HG03045 (cell line): ENCODE measurements around the gene DGCR6.
"Not testable (repeated sequence)": the region's sequence is repeated elsewhere in the genome, so short reads cannot be mapped to it uniquely, and the experiment has no call there.

Source experiments
- ATAC-seq: cut with Tn5 transposase; IDR thresholded peaks from one replicate; pipeline ENCODE4 v1.9.1; 2021; ENCODE audit warnings: mild to moderate bottlenecking, moderate library complexity; ENCODE audit not compliant: unreplicated experiment

The DGCR6 gene

DNA sequence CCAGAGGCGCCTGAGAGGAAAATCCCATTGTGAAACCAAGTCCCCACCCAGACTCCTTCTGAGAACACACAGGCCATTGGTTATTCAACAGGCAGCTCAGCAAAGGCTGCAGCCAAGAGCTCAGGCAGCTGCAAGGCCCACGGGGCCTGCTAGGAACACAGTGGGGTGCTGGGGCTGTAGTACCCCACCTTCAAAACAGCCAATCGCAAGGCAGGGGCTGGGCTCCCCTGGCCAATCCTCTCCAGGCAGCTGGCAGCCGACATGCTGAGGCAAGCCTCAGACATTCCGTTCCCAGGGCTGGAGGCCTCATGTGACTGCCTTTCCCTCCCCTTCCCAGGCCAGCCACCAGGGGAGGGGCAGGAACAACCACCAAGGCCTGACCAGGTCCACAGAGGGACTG lies 23.3 kb downstream of the DGCR6 start:
- no peak for ATAC-seq

GRCh38 chr22:18931905-18932652 lies 26.0 kb downstream of the DGCR6 start:
- no peak for ATAC-seq

DNA sequence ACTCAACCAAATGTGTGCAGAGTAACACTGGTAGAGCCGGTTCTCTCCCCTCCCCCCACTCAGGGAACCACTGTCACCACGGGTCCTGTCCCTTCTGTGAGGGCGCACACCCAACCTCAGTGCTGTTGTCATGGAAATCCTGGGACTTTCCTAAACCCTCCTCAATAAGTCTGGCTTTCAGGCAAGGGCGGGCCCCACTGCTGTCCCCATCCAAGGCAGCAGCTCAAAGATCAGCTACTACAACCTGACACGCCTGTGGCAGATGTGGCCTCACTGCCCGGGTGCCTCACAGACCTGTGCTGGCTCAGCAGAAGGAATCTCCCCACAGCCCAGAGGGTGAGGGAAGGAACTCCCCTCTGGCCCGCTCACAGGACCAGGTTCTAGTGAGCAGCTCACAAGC lies 27.8 kb downstream of the DGCR6 start:
- ATAC-seq, result no peak

- ATAC-seq, result not testable (repeated sequence)
Observed at GRCh38 chr22:18934688-18935087, 28.6 kb downstream of the DGCR6 start.

DNA sequence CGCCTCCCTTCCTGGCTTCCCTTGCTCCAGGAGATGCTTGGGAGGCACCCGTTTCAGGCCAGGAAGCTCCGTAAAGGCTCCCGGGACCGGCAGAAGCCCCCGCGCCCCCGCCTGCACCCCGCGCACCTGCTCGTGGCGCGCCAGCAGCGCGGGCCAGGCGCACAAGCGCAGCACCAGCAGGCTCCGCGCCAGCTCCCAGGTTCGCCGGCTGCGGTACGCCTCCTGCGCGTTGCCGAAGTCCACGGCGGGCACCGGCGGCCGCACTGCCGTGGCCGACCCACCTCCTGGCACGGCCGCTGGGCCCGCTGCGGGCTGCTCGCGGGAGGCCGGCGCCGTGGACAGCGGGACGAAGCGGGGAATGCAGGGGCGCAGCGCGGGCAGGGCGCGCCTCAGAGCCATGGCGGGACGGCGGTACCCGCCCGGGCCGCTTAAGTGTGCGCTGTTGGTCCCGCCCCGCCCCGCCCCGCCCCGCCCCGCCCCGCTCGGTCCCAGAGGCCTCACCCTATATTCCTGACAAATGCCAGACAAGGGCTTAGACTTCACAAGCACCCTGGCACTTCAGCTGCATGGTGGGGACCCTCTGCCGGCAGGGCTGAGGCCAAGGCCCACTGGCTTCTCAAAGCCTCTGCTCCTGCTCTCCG lies 29.9 kb downstream of the DGCR6 start, which contains the start of gene PRODH:
Gene PRODH (minus strand): TSS at position 405 of the 641 bp plus-strand sequence. CDS start 6 bp downstream, at position 399.
- ATAC-seq, result no peak

DNA sequence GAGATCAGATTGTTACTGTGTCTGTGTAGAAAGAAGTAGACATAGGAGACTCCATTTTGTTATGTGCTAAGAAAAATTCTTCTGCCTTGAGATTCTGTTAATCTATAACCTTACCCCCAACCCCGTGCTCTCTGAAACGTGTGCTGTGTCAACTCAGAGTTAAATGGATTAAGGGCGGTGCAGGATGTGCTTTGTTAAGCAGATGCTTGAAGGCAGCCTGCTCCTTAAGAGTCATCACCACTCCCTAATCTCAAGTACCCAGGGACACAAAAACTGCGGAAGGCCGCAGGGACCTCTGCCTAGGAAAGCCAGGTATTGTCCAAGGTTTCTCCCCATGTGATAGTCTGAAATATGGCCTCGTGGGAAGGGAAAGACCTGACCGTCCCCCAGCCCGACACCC lies 32.6 kb downstream of the DGCR6 start:
- not testable (repeated sequence) for ATAC-seq

DNA sequence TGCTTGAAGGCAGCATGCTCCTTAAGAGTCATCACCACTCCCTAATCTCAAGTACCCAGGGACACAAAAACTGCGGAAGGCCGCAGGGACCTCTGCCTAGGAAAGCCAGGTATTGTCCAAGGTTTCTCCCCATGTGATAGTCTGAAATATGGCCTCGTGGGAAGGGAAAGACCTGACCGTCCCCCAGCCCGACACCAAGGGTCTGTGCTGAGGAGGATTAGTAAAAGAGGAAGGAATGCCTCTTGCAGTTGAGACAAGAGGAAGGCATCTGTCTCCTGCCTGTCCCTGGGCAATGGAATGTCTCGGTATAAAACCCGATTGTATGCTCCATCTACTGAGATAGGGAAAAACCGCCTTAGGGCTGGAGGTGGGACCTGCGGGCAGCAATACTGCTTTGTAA lies 41.0 kb downstream of the DGCR6 start:
- not testable (repeated sequence) for ATAC-seq

DNA sequence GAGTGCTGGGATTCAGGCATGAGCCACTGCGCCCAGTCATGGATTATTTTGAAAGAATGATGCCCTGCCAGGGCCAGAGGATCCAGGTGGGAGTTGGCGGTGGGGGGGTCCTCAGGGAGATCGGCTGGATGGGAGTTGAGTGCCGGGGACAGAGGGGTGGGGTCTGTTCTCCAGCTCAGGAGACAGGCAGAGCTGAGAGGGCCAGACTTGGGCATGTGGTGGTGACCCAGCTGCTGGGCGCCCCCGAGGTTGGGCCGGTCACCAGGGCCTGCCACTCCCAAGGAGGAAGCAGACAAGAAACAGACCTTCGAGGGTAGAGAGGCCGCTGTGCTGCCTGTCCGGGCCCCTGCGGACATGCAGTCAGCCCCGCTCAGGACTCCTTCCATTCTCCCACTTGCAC lies 41.8 kb downstream of the DGCR6 start:
- no peak for ATAC-seq

DNA sequence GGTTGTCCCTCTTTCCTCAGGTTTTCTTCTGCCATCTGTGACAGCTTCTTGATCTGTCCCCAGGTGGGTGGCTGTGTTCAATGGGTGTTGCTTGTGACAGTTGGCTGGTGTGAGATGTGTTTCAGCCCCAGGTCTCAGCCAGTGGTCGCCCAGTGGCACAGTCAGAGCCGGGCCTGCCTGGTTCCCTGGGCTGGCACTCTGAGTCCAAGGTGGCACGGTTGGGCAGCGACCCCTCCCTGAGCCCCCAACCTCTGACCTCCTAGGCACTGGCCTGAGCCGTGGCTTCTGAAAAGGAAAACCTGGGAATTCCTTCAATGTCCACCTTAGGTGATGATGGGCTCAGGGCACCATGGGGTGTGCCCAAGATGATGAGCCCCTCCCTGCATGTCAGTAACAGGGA lies 44.0 kb downstream of the DGCR6 start:
- ATAC-seq, result no peak

DNA sequence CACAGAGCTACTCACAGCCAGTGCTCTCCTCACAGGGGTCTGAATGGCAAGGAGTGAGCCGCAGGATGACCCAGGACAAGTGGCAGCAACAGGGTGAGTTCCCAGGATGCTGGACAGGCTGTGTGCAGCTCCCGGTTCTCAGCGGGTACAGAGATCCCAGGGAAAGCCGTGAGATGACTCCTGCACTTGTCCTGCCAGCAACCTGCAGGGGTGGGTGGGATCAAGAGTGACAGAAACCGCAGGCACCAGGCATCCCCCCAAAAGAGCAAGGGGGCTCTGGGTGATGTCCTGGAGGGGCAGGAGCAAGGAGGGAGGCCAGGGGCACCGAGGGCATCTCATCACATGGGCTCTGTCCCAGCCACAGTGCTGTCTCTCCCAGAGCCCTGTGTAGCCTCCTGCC lies 45.9 kb downstream of the DGCR6 start:
- ATAC-seq, result no peak

GRCh38 chr22:18953128-18953527 lies 47.0 kb downstream of the DGCR6 start:
- ATAC-seq, result not testable (repeated sequence)

- not testable (repeated sequence) for ATAC-seq
Observed at GRCh38 chr22:18954303-18954989, 48.3 kb downstream of the DGCR6 start.

- no peak for ATAC-seq
Observed at GRCh38 chr22:18954990-18955571, 49.0 kb downstream of the DGCR6 start.

- no peak for ATAC-seq
Observed at GRCh38 chr22:18955696-18956095, 49.6 kb downstream of the DGCR6 start.

DNA sequence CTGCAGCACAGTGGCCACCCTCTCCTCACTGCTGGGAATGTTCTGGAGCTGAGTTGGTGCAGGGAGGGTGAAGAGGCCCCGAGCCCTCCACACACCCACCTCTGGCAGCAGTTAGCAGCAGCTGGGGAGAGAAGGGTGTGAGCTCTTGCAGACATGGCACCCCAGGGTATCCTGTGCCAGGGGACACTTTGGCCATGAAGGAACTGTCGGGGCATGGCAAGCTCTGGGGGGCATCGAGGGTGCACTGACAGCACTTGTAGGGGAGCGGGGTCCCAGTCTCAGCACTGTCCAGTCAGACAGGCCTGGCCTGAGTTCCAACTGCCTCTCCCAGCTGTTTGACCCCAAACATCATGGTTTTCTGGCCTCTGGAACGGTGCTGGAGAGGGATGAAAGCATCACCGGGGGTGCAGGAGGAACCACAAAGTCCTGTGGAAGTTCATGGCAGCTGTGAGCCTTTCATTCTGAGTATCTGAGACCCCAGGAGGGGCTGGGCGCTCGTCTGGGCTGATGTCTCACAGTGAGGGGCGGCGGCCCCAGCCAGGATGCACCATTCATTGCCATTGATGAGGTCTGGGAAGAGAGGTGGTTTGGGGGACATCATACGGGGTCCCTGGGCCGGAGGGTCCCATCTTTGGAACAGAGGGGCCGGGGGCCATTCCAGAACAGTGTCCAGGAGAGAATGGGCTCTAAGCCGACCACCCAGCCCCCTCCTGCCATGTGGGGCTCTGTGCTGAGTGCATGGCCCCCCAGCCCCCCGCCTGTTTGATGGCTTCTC lies 50.2 kb downstream of the DGCR6 start:
- not testable (repeated sequence) for ATAC-seq

DNA sequence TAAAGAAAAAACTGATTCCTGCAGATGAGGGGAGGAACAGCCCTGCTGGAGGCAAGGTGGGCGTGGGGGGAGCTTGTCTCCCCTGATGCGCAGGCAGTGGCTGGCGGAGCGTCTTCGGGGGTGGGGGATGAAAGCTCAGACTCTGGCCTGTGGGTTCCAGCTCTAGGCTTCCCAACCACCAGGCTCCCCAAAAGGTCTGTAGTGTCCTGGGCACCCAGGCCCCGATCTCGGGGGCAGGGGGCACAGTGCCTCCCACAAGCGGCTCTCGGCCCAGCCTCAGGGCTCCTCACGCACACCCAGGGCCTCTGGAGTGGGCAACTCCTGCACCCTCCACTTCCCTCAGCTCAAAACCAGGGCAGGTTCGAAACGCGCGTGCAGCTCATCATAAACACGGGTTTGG lies 50.8 kb downstream of the DGCR6 start:
- not testable (repeated sequence) for ATAC-seq

DNA sequence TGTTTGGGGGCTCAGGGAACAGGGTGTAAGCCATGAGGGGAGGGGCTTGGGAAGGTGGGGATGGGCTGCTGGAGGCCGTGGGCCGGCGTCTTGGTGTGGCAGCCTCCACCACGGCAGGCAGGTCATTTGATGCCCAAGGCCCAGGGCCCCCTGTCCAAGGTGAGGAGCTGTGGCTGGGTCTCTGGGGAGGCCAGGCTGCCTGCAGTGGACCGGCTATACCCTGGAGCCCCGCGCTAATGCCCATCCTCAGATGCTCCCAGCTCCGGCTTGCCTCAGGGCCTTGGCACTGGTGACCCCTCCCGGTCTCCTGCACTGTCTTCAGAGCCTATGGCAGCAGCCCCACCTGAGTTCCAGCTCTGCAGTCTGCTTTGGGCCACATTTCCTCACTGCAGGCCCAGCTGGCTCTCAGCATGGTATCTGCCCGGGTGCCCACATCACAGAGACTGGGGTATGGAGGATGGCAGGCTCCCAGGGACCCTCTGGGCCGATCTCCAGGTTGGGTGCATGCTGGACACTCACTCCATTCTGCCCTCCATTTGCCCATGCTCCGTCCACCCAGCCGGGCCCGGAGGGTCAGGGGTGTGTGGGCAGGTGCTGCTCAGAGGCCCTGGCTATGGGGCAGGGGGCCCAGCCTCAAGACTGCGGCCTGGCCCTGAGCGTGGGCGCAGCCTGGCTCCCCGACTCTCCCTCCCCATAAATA lies 51.7 kb downstream of the DGCR6 start:
- ATAC-seq, result not testable (repeated sequence)

- ATAC-seq, result not testable (repeated sequence)
Observed at GRCh38 chr22:18958321-18958705, 52.2 kb downstream of the DGCR6 start.

DNA sequence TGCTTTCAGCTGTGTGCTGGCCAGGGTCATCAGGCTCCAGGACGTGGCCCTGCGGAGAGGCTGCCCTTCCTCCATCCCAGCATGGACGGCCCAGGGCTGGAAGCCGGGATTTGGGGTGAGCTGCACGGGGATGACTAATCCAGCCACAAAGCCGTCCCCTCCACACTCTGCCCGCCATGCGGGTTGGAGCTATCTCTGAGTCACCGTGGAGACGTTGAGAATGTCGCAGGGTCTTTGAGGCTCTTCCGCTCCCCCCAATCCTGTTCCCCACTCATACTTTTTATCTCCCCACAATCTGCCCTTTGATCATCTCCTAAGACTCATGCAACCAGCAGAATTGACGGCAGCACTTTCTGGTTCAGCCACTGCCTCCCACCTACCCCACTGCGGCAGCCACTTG lies 52.6 kb downstream of the DGCR6 start:
- not testable (repeated sequence) for ATAC-seq

DNA sequence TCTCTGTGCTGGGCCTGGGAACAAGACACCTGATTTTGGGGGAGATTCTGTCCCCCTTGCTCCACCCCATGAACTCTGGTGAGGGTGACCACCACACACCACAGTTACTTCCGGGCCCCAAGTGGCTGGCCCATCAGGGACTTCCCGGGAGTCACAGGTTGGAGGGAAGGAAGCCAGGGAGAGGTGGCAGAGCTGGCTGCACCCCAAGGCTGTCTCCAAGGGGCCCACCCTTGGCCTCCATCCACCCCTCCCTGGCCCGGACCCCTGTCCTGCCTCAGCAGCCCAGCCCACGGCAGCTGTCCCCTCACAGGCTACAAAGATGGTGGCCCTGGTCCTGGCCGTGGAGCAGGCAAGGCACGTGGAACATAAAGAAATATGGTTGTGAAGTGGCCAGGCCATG lies 53.1 kb downstream of the DGCR6 start:
- ATAC-seq, result not testable (repeated sequence)
